GM18508 (cell line): ENCODE data around the gene NOVA1.

ENCODE experiments used
- ATAC-seq: cut with Tn5 transposase; IDR thresholded peaks from one replicate; pipeline ENCODE4 v1.9.1; 2021; ENCODE audit warnings: moderate number of reproducible peaks; ENCODE audit not compliant: insufficient read depth, unreplicated experiment

Gene NOVA1

DNA sequence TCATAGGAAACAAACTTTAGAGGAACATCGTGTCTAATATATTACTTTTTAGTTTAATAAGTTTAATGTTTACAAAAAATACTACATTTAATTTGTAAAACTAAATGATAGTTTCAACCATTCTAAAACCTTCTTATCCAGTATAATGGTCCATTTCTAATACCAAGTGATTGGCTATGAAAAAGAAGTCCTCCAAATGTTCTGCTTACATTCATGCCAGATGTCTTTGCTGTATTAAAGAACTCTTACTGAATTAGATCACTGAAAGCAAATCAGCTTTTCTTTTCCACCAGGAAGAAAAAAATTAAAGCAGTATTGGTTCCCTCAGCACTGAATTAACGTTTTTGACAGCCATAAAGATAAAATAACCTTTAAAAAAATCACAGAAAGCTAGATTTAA, 3.7 kb downstream of the NOVA1 start:
- ATAC-seq = no peak

DNA sequence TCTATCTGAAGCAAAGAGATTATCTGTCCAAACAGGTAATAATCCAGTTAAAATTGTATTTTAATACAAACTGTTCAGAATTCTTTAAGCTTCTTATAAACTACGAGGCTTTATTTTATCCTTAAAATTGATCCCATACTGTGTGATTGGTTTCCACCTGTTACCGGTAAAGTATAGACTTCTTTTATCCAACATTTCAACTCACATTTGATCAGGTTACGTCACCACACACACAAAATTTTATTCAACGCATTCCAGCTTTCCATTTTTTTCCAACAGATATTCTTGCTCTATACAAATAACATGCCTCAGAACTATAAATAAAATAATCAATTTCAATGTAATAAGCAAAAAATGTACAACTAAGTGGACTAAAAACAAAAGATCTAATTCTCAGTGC, 4.5 kb downstream of the NOVA1 start:
- ATAC-seq = no peak

DNA sequence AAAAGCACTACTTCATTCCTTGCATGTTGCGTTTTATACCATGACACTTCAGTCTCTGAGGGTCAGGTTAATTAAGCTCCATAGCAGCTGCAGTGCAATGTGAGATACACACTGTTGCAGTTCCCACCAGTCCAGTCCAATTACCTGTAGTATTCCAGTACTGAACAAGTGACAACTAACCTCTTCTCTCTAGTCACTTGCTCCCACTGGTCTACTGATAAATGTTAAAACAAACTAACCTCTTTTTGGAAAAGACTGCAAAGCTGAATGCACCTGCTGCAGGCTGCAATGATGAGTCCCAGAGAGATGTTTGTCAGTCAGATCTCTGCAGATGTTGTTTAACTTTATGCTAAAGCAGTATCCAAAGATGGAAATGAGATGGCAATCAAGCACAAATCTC, 7.9 kb downstream of the NOVA1 start:
- no peak for ATAC-seq

DNA sequence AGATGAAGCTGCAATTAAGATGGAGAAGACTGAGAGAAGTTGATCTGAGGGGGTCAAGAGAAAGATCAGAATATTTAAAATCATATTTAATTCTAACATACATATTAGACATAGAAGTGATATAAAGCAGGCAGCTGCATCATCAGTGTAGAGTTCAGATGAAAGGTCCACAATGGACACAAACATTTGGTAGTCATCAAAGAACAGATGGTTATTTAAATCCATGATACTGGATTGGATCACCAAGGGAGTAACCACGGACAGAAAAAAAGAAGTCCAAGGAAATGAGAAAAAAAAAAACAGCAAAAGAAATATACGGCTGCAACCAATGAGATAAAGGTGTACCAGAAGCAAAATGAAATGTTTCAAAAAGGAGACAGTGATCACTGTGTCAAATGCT, 20.1 kb downstream of the NOVA1 start:
- ATAC-seq = no peak

DNA sequence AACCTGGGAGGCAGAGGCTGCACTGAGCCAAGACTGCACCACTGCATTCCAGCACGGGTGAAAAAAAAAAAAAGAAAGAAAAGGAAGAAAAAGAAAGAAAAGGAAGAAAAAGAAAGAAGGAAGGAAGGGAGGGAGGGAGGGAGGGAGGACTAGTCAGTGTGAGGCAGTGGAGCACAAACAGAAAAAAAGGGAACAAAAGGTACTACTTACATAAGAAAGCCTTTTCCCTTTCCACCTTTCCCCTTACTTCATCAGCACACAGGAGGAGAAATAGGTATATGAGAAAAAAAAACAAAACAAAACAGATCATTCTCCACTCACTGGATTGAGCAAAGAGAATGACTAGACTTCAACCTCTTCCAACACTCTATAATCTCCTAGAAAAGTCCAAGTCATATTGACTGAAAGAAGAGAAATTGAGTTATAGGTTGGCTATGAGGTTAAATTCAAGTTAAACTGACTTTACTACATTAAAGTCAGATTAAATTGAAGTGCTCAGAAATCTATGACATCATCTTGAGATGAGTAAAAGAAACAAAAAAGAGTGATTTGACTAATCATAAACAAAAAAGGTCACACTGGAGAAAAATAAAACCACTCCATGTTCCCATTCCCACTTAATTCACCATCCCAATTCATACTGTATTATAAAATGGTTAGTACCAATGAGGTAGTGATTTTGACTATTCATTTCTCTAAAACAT, 43.6 kb downstream of the NOVA1 start:
- ATAC-seq = no peak

DNA sequence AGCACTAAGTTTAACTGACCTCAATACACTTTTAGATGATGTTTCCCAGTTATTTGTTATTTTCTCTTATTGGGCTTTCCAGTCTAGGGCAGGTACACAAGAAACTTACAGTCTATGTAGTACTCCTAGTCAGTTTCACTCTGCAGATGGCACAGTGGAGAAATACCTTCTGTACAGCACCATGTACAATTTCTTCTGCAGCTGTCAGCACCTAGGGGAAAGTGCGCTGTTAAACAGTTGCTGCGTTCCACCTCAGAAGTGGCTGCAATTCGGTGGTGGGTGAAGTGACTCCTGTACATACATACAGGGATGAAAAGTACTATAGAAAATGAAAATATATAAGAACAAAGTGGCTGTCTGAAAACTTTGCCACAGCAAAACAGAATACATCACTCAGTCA, 48.3 kb downstream of the NOVA1 start:
- ATAC-seq = no peak

DNA sequence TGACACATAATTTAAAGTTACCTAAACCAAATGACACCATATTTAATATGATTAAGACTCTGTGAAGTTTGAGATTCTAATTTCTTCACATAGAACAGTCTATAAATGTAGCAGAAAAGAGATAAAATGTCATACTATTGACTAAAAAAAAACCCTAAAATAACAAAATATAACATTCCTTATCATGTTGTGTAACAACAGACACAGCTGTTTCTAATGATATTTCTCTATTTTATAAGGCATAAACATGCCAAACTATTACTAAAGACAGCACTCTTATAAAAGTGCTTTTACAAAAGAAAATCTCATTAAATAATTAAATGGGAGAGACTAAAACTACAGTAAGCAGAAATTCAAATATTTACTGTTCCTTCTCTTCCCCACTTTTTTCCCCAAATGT, 49.4 kb downstream of the NOVA1 start:
- ATAC-seq = no peak

DNA sequence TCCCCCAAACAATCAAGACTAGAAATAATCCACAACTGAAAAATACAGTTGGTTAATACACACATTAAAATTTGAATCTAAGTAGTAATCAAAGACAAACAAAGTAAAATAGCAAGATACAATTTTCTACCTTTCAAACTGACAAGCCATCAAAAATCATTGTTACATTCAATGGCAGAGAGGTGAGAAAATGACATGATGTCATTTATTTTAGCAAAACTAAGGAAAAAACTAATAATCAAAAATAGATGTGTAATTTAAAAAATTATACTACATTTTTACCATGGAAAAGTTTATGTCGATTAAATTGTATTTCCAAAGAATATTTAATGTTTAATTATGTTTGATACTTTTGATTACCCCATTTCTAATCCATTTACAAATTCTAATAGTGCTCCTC, 59.7 kb downstream of the NOVA1 start:
- no peak for ATAC-seq

DNA sequence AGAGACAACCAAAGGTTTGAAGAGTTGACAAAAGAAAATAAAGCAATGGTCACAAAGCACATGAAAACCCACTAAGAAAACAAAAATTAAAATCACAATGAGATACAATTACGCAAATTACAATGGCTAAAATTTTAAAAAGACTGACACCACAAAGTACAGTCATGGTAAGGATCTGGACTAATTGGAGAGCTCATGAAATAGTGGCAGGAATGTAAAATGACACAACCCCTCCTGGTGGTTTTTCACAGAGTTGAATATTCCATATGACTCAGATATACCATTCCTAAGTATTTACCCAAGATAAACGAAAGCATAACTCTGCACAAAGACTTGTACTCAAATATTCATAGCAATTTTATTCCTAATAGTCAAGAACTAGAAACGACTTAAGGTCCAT, 65.9 kb downstream of the NOVA1 start:
- no peak for ATAC-seq

DNA sequence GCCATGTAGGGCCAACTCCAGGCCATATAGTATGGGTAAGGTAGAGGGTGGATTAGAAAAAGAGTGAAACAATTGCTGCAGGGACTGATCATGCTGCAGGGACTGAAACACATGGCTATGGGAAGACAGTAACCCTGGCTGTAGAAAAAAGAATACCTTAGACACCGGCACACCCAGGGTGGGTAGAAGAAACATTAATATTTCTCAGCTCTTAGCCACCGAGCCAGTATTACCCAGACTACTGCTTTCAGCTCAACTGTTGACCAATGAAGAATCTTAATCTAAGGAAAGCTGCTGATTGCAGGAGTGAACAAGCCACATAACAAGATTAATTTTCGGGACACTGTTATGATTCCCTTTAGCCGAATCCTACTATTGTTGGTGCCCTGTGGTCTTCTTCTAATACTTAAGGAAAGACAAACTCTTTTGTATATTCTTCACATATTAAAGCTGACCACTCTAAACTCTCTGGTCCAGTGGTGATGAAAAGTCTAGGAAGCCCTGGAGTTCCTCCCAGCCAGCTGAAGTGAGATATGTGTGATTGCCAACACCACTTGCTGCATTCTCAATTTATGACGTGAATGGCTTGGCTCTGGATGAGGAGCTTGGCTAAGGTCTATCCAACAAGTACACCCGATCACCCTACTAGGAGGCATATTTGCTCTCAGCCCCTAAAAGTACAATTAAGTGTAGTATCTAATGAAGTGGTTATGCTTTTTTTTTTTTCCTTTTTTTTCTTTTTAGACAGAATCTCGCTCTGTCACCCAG, 69.2 kb downstream of the NOVA1 start:
- no peak for ATAC-seq

DNA sequence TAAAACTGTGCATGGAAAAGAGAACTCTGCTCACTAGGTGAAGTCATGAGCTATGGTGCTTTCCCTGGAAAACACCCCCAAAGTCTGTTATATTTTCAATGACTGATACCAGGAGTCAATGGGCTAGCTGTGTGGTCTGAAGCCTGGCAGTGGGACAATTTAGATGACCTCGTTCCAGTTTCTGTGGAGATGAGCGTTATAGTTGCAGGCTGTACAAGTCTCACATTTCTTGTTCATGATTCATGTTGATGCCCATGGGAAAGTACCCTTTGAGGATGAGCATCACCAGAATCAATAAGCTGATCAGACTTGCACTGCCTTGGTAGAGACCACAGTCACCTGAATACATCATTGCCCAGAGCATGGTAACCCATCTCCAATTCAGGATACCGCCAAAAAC, 70.7 kb downstream of the NOVA1 start:
- ATAC-seq = no peak

DNA sequence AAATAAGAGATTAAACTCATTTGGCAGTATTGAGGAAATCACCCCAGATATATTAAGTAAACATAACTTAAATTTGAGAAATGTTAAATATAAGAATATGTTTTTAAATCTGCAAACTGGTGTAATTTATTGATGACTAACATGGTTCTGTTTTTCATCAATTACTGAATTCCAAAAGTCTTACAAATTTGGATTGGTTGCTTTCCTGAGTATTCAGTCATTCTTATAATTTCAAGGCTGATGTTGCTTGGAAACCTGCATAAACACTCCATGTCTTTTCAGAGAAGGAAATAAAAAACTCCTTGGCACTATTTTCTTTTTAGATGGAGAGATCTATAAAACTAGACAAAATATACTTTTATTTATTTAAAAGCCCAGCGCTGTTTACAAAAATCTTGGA, 71.7 kb downstream of the NOVA1 start:
- no peak for ATAC-seq

DNA sequence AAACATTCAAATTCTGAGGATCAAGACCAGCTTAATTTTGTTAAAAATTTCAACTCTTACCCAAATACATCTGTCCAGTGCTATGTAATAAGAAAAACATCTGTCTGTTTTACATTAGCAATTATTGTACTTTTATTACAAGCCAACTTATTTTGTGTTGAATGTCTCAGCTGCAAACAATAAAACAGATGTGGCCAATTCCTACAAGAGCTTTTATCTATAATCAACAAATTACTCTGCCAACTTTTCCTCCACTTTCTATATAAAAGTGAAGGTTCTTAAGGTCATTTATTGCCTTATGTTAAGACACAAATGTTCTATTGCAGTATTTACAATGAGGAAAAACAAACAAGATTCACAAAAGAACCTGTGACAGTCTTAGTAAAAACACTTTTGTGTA, 72.7 kb downstream of the NOVA1 start:
- no peak for ATAC-seq

DNA sequence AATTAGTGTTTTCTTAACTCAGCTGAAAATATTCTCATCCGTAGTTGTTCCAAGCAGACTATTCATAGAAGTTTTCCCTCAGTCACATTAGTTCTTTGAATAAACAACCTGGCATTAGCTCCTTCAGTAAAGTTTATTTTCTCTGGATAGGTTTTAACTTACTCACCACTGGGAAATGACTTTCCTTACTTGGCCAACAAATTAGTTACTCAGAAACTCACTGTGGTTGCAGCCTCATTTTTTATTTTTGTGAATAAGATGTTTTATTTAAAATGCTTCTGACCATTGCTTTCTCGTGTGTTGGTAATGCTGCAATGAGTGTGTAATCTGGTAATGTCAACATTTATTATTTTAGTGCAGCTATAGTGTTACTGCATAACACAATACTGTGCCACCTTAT, 74.9 kb downstream of the NOVA1 start:
- ATAC-seq = no peak

DNA sequence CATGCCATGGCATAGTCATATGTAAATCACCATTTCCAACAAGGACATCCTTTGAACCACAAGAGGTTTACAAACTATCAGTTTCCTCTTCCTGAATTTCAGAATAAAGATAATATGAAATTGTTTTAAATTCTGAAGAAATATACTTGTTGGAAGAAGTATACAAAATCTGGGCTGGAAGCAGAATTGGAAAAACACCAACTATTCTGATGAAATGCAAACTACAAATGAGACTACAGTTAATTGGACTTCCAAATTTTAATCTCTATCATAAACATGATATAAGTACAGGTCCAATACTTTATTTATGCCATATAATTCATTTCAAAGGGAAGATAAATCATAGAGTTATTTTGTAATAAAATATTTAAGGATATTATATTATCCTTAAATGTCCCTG, 80.1 kb downstream of the NOVA1 start:
- no peak for ATAC-seq

DNA sequence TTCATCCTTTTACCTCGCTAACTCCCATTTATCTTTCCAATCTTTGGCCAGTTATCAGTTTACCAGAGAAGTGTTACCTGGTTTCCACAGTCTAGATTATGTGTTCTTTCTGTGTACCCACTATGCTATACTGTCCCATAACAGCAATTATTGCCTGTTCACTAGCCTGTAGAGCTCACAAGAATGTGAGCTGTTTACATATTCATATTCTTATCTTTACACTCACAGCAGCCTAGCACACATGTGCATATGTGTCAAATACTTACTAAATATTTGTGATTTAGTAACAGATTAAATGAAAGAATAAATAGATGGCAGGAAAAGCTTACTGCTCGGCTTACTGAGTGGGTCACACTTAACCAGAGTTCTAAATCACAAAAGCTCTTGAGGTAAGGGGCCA, 97.8 kb downstream of the NOVA1 start:
- no peak for ATAC-seq

DNA sequence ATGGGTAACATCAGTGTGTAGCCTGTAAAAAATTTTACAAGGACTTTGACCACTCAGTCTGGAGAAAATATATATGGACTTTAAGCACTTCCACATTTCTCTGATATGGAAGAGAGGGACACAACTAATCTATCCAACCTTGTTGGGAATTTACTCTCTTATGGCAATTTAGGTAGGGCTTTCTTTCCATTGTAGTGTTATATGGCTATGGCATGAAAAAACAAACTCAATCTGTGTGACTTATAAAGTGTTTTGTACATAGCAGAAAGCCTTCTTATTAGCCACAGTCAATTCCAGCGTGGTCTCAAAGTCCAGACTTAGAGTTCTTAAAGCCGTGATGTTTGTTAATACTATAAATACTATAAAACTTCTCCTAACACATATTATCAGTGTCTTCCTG, 98.3 kb downstream of the NOVA1 start:
- no peak for ATAC-seq

DNA sequence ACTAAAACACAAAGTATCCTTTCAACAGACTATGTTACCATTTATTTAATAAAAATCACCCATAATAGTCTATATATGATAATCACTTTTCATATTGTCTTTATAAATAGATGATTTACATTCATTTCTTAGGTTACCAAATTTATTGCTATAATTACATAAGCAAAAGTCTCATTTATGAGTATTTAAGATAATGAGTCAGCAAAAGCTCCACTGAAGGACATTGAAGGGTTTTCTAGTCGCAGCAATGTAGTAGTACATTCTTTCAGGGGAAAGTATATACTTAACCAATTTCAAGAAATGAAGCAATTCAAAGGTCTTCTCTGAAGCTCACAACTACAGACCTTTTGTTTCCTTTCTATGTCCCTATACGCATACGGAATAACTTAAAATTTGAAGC, 110.9 kb downstream of the NOVA1 start:
- ATAC-seq = no peak

DNA sequence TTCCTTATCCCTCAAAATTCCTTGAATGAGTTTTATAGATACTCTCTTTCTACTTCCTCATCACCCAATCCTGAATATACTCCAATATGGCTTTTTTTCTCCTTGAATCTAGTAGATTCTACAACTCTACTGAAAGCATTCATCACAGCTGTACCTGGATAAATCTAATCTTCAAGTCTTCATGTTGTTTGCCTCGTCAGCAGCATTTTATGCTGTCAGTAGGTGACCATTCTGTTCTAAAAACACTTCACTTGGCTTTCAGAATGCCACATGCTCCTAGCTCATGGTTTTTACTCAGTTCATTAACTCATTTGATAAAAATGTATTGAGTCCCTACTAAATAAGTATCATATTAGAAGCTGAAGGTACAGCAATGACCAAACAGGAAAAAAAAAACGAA, 113.3 kb downstream of the NOVA1 start:
- ATAC-seq = no peak

DNA sequence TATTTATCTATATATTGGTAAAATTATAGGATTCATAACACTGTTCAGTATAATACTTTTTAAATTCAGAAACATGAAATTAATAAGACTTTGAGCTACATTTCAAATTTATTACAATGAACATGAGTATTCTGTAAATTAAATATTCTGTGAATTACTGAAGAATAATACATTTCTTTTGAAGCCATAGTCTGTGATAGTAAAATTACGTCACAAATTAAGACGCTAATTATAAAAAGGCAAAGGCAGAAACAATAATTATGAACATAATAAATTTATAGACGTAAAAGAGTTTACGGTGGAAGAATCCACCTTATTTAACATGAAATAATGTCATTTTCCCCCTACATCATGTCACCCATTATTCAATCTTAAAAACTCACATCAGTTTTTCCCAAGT, 118.9 kb downstream of the NOVA1 start:
- no peak for ATAC-seq

DNA sequence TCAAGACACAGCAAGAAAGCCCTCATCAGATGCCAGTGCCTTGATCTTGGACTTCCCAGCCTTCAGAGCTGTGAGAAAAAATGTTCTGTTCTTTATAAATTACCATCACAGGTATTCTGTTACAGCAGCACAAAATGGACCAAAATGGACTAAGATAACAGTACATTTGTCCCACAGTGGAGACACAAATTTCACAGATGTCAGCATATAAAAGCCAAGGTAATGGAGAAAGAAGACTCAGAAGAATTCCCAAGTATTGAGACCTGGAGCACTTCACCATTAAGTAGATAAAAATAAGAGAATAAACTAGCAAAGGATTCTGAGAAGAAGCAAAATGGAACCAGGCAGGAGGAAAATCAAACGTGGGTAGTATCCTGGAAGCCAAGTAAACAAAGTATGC, 131.0 kb downstream of the NOVA1 start:
- no peak for ATAC-seq

DNA sequence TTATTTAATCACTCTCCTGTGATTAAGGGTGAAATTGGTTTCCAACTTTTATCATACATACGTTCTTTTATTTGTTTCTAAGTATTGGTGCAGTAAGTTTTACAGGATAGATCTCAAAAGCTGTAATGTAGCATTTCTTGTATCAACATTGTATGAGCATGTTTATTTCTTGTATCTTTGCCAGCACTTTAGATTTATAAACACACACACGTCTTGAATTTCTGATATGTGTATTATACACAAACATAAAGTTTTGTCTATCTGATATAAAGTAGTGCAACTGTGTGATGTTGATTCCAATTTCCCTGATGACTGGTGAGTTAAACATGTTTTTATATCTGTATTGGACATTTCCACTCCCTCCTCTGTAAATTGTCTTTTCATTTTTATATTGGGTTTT, 134.7 kb downstream of the NOVA1 start:
- no peak for ATAC-seq
